ENCODE results near the gene A2M. TPM values are rescaled to one million over a fixed set of nuclear protein-coding genes. Genes with fewer than 3 reads are reported as not detected.
A peak's percentile ranks its signal among the peaks of the same experiment; 100 is the strongest.

Gene A2M
- total and polyA plus RNA-seq, 2 of the 13 experiments (the other 11 are each of a cell fraction or from before 2014, with no cell fraction given) = 2,807 to 6,551 TPM

DNA sequence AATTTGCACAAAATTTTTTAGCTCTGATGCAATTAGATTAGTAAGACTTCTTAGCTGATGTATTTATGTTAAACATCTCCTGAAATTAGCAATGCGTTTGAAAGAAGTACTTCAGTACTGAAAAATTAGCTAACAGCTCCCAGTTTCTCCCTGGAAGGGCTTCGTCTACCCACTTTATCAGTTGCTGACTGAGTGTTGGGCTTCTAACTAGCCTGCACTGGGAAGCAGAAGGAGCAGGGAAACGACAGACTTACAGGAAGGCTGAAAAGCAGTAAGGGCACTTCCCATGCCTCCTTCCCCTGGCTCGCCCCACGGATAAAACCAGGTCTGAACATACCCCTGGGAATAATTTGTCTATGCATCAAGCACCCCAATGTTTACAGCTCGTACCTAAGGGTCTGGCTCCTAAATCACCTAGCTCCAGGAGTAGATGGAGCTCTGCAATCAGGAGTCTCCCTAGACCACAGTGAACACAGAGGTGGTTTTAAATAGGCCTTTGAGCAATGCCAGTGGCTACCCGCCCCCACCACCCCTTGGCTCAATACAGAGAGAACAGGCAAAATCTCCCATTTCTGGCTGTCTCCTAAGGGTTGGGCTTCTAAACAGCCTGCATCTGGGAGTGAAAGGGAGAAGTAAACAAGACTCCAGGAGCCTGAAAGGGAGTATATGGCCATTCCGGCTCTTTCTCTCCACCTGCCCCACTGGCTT lies 23.7 kb downstream of the A2M start (continued):
- TF ChIP-seq, protein P1, sequence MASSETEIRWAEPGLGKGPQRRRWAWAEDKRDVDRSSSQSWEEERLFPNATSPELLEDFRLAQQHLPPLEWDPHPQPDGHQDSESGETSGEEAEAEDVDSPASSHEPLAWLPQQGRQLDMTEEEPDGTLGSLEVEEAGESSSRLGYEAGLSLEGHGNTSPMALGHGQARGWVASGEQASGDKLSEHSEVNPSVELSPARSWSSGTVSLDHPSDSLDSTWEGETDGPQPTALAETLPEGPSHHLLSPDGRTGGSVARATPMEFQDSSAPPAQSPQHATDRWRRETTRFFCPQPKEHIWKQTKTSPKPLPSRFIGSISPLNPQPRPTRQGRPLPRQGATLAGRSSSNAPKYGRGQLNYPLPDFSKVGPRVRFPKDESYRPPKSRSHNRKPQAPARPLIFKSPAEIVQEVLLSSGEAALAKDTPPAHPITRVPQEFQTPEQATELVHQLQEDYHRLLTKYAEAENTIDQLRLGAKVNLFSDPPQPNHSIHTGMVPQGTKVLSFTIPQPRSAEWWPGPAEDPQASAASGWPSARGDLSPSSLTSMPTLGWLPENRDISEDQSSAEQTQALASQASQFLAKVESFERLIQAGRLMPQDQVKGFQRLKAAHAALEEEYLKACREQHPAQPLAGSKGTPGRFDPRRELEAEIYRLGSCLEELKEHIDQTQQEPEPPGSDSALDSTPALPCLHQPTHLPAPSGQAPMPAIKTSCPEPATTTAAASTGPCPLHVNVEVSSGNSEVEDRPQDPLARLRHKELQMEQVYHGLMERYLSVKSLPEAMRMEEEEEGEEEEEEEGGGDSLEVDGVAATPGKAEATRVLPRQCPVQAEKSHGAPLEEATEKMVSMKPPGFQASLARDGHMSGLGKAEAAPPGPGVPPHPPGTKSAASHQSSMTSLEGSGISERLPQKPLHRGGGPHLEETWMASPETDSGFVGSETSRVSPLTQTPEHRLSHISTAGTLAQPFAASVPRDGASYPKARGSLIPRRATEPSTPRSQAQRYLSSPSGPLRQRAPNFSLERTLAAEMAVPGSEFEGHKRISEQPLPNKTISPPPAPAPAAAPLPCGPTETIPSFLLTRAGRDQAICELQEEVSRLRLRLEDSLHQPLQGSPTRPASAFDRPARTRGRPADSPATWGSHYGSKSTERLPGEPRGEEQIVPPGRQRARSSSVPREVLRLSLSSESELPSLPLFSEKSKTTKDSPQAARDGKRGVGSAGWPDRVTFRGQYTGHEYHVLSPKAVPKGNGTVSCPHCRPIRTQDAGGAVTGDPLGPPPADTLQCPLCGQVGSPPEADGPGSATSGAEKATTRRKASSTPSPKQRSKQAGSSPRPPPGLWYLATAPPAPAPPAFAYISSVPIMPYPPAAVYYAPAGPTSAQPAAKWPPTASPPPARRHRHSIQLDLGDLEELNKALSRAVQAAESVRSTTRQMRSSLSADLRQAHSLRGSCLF (CRISPR knock-in tag; IDR thresholded peaks at IDR 0.05; ENCODE audit: borderline replicate concordance) = no peak
- TF ChIP-seq SSRP1 (CRISPR knock-in tag; IDR thresholded peaks at IDR 0.05) (0 out of 2 replicates have a peak, but pooled peaks have one; percentile 17), RBM22 (optimal IDR thresholded peaks at IDR 0.05; ENCODE audit: low read length) (peak; percentile 97), POLR2AphosphoS5 (IDR thresholded peaks at IDR 0.05; ENCODE audit: low read depth, low read length) (peak; percentile 43), PAF1 (CRISPR knock-in tag; IDR thresholded peaks at IDR 0.05) (peak; percentile 89; the same call in 1 of the 2 replicates), GABPB1 (CRISPR knock-in tag; IDR thresholded peaks at IDR 0.05) (no peak), ETV6 (CRISPR knock-in tag; conservative IDR thresholded peaks at IDR 0.05) (no peak), PTBP1 (IDR thresholded peaks at IDR 0.05; ENCODE audit: low read depth, low read length, poor library complexity, severe bottlenecking) (no peak), SMARCC2 (IDR thresholded peaks at IDR 0.05) (no peak), ZNF225 (CRISPR knock-in tag; IDR thresholded peaks at IDR 0.05) (no peak), HDAC6 (IDR thresholded peaks at IDR 0.05; ENCODE audit: low read depth, low read length) (no peak), ARNT (IDR thresholded peaks at IDR 0.05) (no peak)
- TF ChIP-seq, protein P2, sequence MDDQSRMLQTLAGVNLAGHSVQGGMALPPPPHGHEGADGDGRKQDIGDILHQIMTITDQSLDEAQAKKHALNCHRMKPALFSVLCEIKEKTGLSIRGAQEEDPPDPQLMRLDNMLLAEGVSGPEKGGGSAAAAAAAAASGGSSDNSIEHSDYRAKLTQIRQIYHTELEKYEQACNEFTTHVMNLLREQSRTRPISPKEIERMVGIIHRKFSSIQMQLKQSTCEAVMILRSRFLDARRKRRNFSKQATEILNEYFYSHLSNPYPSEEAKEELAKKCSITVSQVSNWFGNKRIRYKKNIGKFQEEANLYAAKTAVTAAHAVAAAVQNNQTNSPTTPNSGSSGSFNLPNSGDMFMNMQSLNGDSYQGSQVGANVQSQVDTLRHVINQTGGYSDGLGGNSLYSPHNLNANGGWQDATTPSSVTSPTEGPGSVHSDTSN (CRISPR knock-in tag; IDR thresholded peaks at IDR 0.05; ENCODE audit: borderline replicate concordance) = no peak
- TF ChIP-seq, protein P3, sequence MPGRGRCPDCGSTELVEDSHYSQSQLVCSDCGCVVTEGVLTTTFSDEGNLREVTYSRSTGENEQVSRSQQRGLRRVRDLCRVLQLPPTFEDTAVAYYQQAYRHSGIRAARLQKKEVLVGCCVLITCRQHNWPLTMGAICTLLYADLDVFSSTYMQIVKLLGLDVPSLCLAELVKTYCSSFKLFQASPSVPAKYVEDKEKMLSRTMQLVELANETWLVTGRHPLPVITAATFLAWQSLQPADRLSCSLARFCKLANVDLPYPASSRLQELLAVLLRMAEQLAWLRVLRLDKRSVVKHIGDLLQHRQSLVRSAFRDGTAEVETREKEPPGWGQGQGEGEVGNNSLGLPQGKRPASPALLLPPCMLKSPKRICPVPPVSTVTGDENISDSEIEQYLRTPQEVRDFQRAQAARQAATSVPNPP (CRISPR knock-in tag; IDR thresholded peaks at IDR 0.05) = peak; percentile 16; the same call in 1 of the 2 replicates

All from HepG2 (cell line).